ENCODE results near the gene OGFR.
A peak's percentile ranks its signal among the peaks of the same experiment; 100 is the strongest.

Gene OGFR

GRCh38 chr20:62815066-62815991, 10.7 kb downstream of the OGFR start (continued):
- no peak for TF ChIP-seq ZFP37 (tag by site-specific recombination; IDR thresholded peaks at IDR 0.05)
- TF ChIP-seq ZNF433 (tag by site-specific recombination; IDR thresholded peaks at IDR 0.05; ENCODE audit: low read depth), result no peak
- no peak for TF ChIP-seq ZNF211 (tag by site-specific recombination; IDR thresholded peaks at IDR 0.05; ENCODE audit: low read depth)
- no peak for TF ChIP-seq BCL11B (tag by site-specific recombination; IDR thresholded peaks at IDR 0.05; ENCODE audit: low read depth)
- TF ChIP-seq ZNF658 (tag by site-specific recombination; IDR thresholded peaks at IDR 0.05), result no peak
- TF ChIP-seq FEZF1 (tag by site-specific recombination; IDR thresholded peaks at IDR 0.05), result no peak
- TF ChIP-seq ZNF830 (tag by site-specific recombination; IDR thresholded peaks at IDR 0.05; ENCODE audit: low read depth), result no peak
- 0 out of 2 replicates have a peak, but pooled peaks have one; percentile 30 for TF ChIP-seq ZNF596 (tag by site-specific recombination; IDR thresholded peaks at IDR 0.05)
- TF ChIP-seq ATF2 (tag by site-specific recombination; IDR thresholded peaks at IDR 0.05; ENCODE audit: low read depth), result no peak
- no peak for TF ChIP-seq ZNF521 (tag by site-specific recombination; IDR thresholded peaks at IDR 0.05)
- TF ChIP-seq GLIS1 (tag by site-specific recombination; IDR thresholded peaks at IDR 0.05), result peak; percentile 28
- no peak for TF ChIP-seq ZNF513 (tag by site-specific recombination; IDR thresholded peaks at IDR 0.05)
- no peak for TF ChIP-seq RBAK (tag by site-specific recombination; IDR thresholded peaks at IDR 0.05)
- TF ChIP-seq ZNF169 (tag by site-specific recombination; IDR thresholded peaks at IDR 0.05), result no peak
- no peak for TF ChIP-seq ZNF23 (tag by site-specific recombination; IDR thresholded peaks at IDR 0.05; ENCODE audit: borderline replicate concordance)
- no peak for TF ChIP-seq EGR2 (tag by site-specific recombination; IDR thresholded peaks at IDR 0.05; ENCODE audit: low read depth)
- TF ChIP-seq ZBTB20 (tag by site-specific recombination; IDR thresholded peaks at IDR 0.05), result no peak
- peak; percentile 68; the same call in 1 of the 2 replicates for TF ChIP-seq KLF9 (tag by site-specific recombination; IDR thresholded peaks at IDR 0.05; ENCODE audit: low read depth)
- TF ChIP-seq ZNF664 (tag by site-specific recombination; IDR thresholded peaks at IDR 0.05), result no peak
- TF ChIP-seq ZNF670 (tag by site-specific recombination; IDR thresholded peaks at IDR 0.05; ENCODE audit: low read depth), result no peak
- no peak for TF ChIP-seq PRDM4 (tag by site-specific recombination; IDR thresholded peaks at IDR 0.05)
- TF ChIP-seq ZNF174 (tag by site-specific recombination; IDR thresholded peaks at IDR 0.05), result no peak
- TF ChIP-seq ZNF426 (tag by site-specific recombination; IDR thresholded peaks at IDR 0.05), result no peak
- TF ChIP-seq ZNF398 (tag by site-specific recombination; IDR thresholded peaks at IDR 0.05), result peak; percentile 62
- no peak for TF ChIP-seq TCF7L2 (IDR thresholded peaks at IDR 0.05; ENCODE audit: borderline replicate concordance, low read depth, low read length)
- TF ChIP-seq HOXA7 (CRISPR knock-in tag; IDR thresholded peaks at IDR 0.05; ENCODE audit: borderline replicate concordance), result no peak
- peak; percentile 83; the same call in 1 of the 2 replicates for TF ChIP-seq KLF1 (tag by site-specific recombination; IDR thresholded peaks at IDR 0.05)
- no peak for TF ChIP-seq ZBTB1 (tag by site-specific recombination; IDR thresholded peaks at IDR 0.05)
- TF ChIP-seq BCL11A (tag by site-specific recombination; IDR thresholded peaks at IDR 0.05; ENCODE audit: low read depth), result no peak
- peak; percentile 47 for TF ChIP-seq ZFHX2 (tag by site-specific recombination; conservative IDR thresholded peaks at IDR 0.05)
- no peak for TF ChIP-seq ZNF473 (tag by site-specific recombination; IDR thresholded peaks at IDR 0.05)
- peak; percentile 65 for TF ChIP-seq PRDM1 (tag by site-specific recombination; IDR thresholded peaks at IDR 0.05)
- TF ChIP-seq ZNF792 (tag by site-specific recombination; IDR thresholded peaks at IDR 0.05), result no peak
- TF ChIP-seq KLF7 (tag by site-specific recombination; IDR thresholded peaks at IDR 0.05; ENCODE audit: borderline replicate concordance), result no peak
- TF ChIP-seq REPIN1 (tag by site-specific recombination; IDR thresholded peaks at IDR 0.05; ENCODE audit: low read depth), result no peak
